SK-N-SH treated with all-trans-retinoic acid at 6 μM for 48 hours (cell line): ENCODE results near the gene POLE.

Source experiments
- ATAC-seq: fragments of 200-7000 bp; cut with Tn5 transposase; 3 replicates; pipeline ENCODE4 v1.9.1; 2020; ENCODE audit warnings: mild to moderate bottlenecking, moderate library complexity
- ARNTL ChIP-seq: fragments of 450-650 bp; formaldehyde crosslinking; IDR thresholded peaks from 2 replicates; pipeline ENCODE4 v1.5.0; 2020; ENCODE audit warnings: low read depth, mild to moderate bottlenecking, moderate library complexity, borderline replicate concordance
- CSDC2 ChIP-seq: fragments of 250-450 bp; sonication (Bioruptor Pico); IDR thresholded peaks from 2 replicates; pipeline ENCODE4 v1.5.0; 2020; ENCODE audit warnings: mild to moderate bottlenecking, moderate library complexity
- ESRRG ChIP-seq: fragments of 250-450 bp; sonication (Bioruptor Pico); IDR thresholded peaks from 2 replicates; pipeline ENCODE4 v1.6.1; 2021; ENCODE audit warnings: mild to moderate bottlenecking
- GLIS3 ChIP-seq: fragments of 250-450 bp; sonication (Bioruptor Pico); IDR thresholded peaks from 2 replicates; pipeline ENCODE4 v1.5.0; 2020; ENCODE audit warnings: mild to moderate bottlenecking, moderate library complexity
- ISL1 ChIP-seq: fragments of 250-450 bp; sonication (Bioruptor Pico); IDR thresholded peaks from 2 replicates; pipeline ENCODE4 v2.1.2; 2022; ENCODE audit warnings: mild to moderate bottlenecking, moderate library complexity
- OSR1 ChIP-seq: fragments of 250-450 bp; sonication (Bioruptor Pico); IDR thresholded peaks from 2 replicates; pipeline ENCODE4 v1.8.0; 2022; ENCODE audit warnings: moderate library complexity, mild to moderate bottlenecking, inconsistent platforms
- PPARA ChIP-seq: fragments of 250-450 bp; sonication (Bioruptor Pico); IDR thresholded peaks from 2 replicates; pipeline ENCODE4 v1.5.0; 2020; ENCODE audit warnings: mild to moderate bottlenecking, borderline replicate concordance
- RARB ChIP-seq: fragments of 250-450 bp; sonication (Bioruptor Pico); IDR thresholded peaks from 2 replicates; pipeline ENCODE4 v1.8.0; 2021; ENCODE audit warnings: mild to moderate bottlenecking, moderate library complexity
- SNAI2 ChIP-seq: fragments of 250-450 bp; sonication (Bioruptor Pico); IDR thresholded peaks from 2 replicates; pipeline ENCODE4 v1.5.0; 2020; ENCODE audit warnings: mild to moderate bottlenecking, moderate library complexity
- TCF4 ChIP-seq: fragments of 250-450 bp; sonication (Bioruptor Pico); IDR thresholded peaks from 2 replicates; pipeline ENCODE4 v1.8.0; 2021; ENCODE audit warnings: mild to moderate bottlenecking, moderate library complexity, borderline replicate concordance
- TOX ChIP-seq: fragments of 250-450 bp; sonication (Bioruptor Pico); IDR thresholded peaks from 2 replicates; pipeline ENCODE4 v1.8.0; 2021; ENCODE audit warnings: mild to moderate bottlenecking, moderate library complexity, borderline replicate concordance
- ZFP3 ChIP-seq: fragments of 250-450 bp; sonication (Bioruptor Pico); IDR thresholded peaks from 2 replicates; pipeline ENCODE4 v1.5.0; 2020; ENCODE audit warnings: mild to moderate bottlenecking, moderate library complexity
- ZFP30 ChIP-seq: fragments of 450-650 bp; formaldehyde crosslinking; IDR thresholded peaks from 2 replicates; pipeline ENCODE4 v1.5.0; 2022; ENCODE audit warnings: mild to moderate bottlenecking, moderate library complexity
- ZNF565 ChIP-seq: fragments of 450-650 bp; formaldehyde crosslinking; conservative IDR thresholded peaks from 2 replicates; pipeline ENCODE4 v1.5.0; 2020; ENCODE audit warnings: low read depth, mild to moderate bottlenecking, moderate library complexity
- ZNF70 ChIP-seq: fragments of 450-650 bp; formaldehyde crosslinking; IDR thresholded peaks from 2 replicates; pipeline ENCODE4 v1.5.0; 2020; ENCODE audit warnings: mild to moderate bottlenecking, moderate library complexity
- ZNF8 ChIP-seq: fragments of 450-650 bp; formaldehyde crosslinking; IDR thresholded peaks from 2 replicates; pipeline ENCODE4 v1.5.0; 2020; ENCODE audit warnings: mild to moderate bottlenecking, moderate library complexity
- TF ChIP-seq, protein P1 (sequence below): fragments of 250-450 bp; sonication (Bioruptor Pico); IDR thresholded peaks from 2 replicates; pipeline ENCODE4 v1.5.0; 2020; ENCODE audit warnings: mild to moderate bottlenecking, moderate library complexity
- TF ChIP-seq, protein P2 (sequence below): fragments of 250-450 bp; sonication (Bioruptor Pico); IDR thresholded peaks from 2 replicates; pipeline ENCODE4 v1.5.1; 2021; ENCODE audit warnings: mild to moderate bottlenecking, moderate library complexity
- TF ChIP-seq, protein P3 (sequence below): fragments of 250-450 bp; sonication (Bioruptor Pico); IDR thresholded peaks from 2 replicates; pipeline ENCODE4 v1.5.1; 2020; ENCODE audit warnings: low read depth, mild to moderate bottlenecking, moderate library complexity
- TF ChIP-seq, protein P4 (sequence below): fragments of 250-450 bp; sonication (Bioruptor Pico); IDR thresholded peaks from 2 replicates; pipeline ENCODE4 v1.8.0; 2020; ENCODE audit warnings: mild to moderate bottlenecking, moderate library complexity, borderline replicate concordance

POLE gene

DNA sequence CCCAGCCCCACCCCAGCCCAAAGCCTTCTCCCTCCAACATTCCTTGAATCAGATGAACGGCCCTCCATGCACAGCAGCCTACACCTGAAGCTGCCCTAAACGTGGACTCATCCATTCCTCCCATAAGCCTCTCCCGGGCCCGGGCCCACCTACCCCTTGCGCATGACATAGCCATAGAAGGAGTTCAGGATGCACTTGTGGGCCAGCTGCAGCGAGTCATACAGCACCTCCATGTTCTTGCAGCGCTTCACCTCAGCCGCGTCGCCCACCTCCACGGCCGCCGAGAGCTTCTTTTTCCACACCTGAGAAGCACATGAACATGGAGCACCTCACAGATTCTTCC is 22.0 kb downstream of the POLE start:
- ATAC-seq: no peak
- no peak for TF ChIP-seq ESRRG (CRISPR knock-in tag)
- TF ChIP-seq ZNF8: no peak
- TF ChIP-seq ZFP3 (CRISPR knock-in tag): no peak
- TF ChIP-seq RARB (CRISPR knock-in tag): no peak
- TF ChIP-seq PPARA (CRISPR knock-in tag): no peak
- TF ChIP-seq ZNF565: no peak
- no peak for TF ChIP-seq OSR1 (CRISPR knock-in tag)
- TF ChIP-seq, protein P1, sequence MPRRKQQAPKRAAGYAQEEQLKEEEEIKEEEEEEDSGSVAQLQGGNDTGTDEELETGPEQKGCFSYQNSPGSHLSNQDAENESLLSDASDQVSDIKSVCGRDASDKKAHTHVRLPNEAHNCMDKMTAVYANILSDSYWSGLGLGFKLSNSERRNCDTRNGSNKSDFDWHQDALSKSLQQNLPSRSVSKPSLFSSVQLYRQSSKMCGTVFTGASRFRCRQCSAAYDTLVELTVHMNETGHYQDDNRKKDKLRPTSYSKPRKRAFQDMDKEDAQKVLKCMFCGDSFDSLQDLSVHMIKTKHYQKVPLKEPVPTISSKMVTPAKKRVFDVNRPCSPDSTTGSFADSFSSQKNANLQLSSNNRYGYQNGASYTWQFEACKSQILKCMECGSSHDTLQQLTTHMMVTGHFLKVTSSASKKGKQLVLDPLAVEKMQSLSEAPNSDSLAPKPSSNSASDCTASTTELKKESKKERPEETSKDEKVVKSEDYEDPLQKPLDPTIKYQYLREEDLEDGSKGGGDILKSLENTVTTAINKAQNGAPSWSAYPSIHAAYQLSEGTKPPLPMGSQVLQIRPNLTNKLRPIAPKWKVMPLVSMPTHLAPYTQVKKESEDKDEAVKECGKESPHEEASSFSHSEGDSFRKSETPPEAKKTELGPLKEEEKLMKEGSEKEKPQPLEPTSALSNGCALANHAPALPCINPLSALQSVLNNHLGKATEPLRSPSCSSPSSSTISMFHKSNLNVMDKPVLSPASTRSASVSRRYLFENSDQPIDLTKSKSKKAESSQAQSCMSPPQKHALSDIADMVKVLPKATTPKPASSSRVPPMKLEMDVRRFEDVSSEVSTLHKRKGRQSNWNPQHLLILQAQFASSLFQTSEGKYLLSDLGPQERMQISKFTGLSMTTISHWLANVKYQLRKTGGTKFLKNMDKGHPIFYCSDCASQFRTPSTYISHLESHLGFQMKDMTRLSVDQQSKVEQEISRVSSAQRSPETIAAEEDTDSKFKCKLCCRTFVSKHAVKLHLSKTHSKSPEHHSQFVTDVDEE: no peak
- TF ChIP-seq, protein P2, sequence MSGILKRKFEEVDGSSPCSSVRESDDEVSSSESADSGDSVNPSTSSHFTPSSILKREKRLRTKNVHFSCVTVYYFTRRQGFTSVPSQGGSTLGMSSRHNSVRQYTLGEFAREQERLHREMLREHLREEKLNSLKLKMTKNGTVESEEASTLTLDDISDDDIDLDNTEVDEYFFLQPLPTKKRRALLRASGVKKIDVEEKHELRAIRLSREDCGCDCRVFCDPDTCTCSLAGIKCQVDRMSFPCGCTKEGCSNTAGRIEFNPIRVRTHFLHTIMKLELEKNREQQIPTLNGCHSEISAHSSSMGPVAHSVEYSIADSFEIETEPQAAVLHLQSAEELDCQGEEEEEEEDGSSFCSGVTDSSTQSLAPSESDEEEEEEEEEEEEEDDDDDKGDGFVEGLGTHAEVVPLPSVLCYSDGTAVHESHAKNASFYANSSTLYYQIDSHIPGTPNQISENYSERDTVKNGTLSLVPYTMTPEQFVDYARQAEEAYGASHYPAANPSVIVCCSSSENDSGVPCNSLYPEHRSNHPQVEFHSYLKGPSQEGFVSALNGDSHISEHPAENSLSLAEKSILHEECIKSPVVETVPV (CRISPR knock-in tag): no peak
- no peak for TF ChIP-seq ZNF70
- no peak for TF ChIP-seq ISL1
- TF ChIP-seq ZFP30 (CRISPR knock-in tag): no peak
- no peak for TF ChIP-seq TCF4
- TF ChIP-seq TOX (CRISPR knock-in tag): no peak

DNA sequence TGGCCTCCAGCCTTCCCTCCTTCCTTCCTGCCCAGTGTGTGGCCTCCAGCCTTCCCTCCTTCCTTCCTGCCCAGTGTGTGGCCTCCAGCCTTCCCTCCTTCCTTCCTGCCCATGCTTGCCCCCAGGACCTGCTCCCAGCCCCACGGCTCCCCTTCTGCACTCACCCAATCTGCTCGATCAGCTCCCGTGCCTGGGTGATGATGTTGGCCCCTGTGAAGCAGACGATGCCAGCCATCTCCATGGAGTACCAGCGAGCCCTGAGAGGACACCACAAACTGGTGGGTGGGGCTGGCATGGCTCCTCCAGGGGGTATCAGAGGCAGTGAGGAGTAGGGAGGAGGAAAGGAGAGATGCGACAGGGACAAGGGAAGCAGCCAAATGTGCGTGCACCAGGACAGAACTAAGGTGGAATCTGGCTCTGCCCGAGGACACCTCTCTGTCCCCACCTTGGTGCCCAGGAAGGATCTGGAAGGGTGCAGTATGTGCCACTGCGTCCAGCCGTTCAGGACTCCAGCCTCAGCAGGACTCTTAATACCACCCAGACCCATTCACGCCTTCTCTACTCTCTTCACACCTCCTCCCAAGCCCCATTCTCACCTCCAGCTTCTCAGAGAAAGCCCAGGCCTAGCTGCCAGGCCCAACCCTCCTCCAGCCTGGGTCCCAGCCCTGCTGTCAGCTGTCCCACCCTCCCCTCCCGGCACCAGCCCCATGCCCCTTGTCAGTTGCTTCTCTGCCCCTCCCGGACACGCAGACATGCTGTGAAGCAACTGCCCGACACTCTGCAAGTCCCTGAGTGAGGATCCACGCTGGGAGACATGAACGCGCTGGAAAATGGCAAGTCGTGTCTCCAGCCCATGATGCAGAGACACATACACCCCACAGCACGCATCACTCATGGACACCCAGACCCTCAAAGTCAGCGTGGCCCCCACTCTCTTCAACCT is 22.7 kb downstream of the POLE start:
- TF ChIP-seq ZNF8: no peak
- no peak for TF ChIP-seq CSDC2 (CRISPR knock-in tag)
- TF ChIP-seq, protein P3, sequence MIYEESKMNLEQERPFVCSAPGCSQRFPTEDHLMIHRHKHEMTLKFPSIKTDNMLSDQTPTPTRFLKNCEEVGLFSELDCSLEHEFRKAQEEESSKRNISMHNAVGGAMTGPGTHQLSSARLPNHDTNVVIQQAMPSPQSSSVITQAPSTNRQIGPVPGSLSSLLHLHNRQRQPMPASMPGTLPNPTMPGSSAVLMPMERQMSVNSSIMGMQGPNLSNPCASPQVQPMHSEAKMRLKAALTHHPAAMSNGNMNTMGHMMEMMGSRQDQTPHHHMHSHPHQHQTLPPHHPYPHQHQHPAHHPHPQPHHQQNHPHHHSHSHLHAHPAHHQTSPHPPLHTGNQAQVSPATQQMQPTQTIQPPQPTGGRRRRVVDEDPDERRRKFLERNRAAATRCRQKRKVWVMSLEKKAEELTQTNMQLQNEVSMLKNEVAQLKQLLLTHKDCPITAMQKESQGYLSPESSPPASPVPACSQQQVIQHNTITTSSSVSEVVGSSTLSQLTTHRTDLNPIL (CRISPR knock-in tag): no peak
- no peak for TF ChIP-seq GLIS3 (CRISPR knock-in tag)
- TF ChIP-seq, protein P4, sequence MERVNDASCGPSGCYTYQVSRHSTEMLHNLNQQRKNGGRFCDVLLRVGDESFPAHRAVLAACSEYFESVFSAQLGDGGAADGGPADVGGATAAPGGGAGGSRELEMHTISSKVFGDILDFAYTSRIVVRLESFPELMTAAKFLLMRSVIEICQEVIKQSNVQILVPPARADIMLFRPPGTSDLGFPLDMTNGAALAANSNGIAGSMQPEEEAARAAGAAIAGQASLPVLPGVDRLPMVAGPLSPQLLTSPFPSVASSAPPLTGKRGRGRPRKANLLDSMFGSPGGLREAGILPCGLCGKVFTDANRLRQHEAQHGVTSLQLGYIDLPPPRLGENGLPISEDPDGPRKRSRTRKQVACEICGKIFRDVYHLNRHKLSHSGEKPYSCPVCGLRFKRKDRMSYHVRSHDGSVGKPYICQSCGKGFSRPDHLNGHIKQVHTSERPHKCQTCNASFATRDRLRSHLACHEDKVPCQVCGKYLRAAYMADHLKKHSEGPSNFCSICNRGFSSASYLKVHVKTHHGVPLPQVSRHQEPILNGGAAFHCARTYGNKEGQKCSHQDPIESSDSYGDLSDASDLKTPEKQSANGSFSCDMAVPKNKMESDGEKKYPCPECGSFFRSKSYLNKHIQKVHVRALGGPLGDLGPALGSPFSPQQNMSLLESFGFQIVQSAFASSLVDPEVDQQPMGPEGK: no peak
- no peak for TF ChIP-seq ZFP30 (CRISPR knock-in tag)
- no peak for TF ChIP-seq TOX (CRISPR knock-in tag)
- TF ChIP-seq ZFP3 (CRISPR knock-in tag): no peak
- no peak for TF ChIP-seq TCF4
- TF ChIP-seq, protein P1: no peak
- no peak for TF ChIP-seq ARNTL (CRISPR knock-in tag)
- no peak for TF ChIP-seq ESRRG (CRISPR knock-in tag)
- no peak for TF ChIP-seq ISL1
- no peak for TF ChIP-seq ZNF70
- TF ChIP-seq, protein P2 (CRISPR knock-in tag): no peak
- TF ChIP-seq SNAI2 (CRISPR knock-in tag): no peak
- TF ChIP-seq, all 23 proteins: peak for 0
- ATAC-seq: no peak
